H1 (cell line): Measurements from ENCODE around the gene BRCA1.

Experiments used
- POLR2A ChIP-seq, 2 experiments: IDR thresholded peaks; 1 replicate in 1 of 2; 2 replicates in 1 of 2; pipeline ENCODE4 v1.6.1; 2011; ENCODE audit warnings: low read depth in 2 of 2, low read length in 2 of 2, mild to moderate bottlenecking in 2 of 2; ENCODE audit errors: control extremely low read depth in 1 of 2
- POLR2AphosphoS5 ChIP-seq: IDR thresholded peaks from 2 replicates; pipeline ENCODE4 v1.6.1; 2011; ENCODE audit warnings: low read depth, low read length
- TEAD4 ChIP-seq: IDR thresholded peaks from 2 replicates; pipeline ENCODE4 v1.6.1; 2012; ENCODE audit warnings: low read depth, low read length, inconsistent platforms, mixed read lengths
- ZNF274 ChIP-seq: IDR thresholded peaks from 2 replicates; pipeline ENCODE4 v1.7.0; 2012; ENCODE audit warnings: low read length, borderline replicate concordance; ENCODE audit errors: extremely low read depth

GRCh38 chr17:43105146-43105545, 20.0 kb downstream of the BRCA1 start:
- TF ChIP-seq ZNF274 = no peak
- TF ChIP-seq POLR2AphosphoS5 = no peak
- TF ChIP-seq POLR2A (IDR thresholded peaks at IDR 0.05; ENCODE audit: control extremely low read depth in 1 of 2, low read depth in 2 of 2, low read length in 2 of 2) = no peak
- TF ChIP-seq TEAD4 = no peak
